HS-27A (cell line): ENCODE measurements around the gene MAPK1IP1L.
A peak's percentile ranks its signal among the peaks of the same experiment; 100 is the strongest.
"Not testable (repeated sequence)": the region's sequence is repeated elsewhere in the genome, so short reads cannot be mapped to it uniquely, and the experiment has no call there.

Experiments
- DNase-seq: peaks from one replicate; pipeline ENCODE4 v3.0.0-alpha.2; 2012; ENCODE audit warnings: low read depth, missing footprints

The MAPK1IP1L gene

GRCh38 chr14:55051423-55052268, at the start of gene MAPK1IP1L:
TSS of gene MAPK1IP1L (plus strand) at chr14:55051647. CDS start at chr14:55061684, 10,037 bp downstream.
- DNase-seq, result peak; percentile 89

DNA sequence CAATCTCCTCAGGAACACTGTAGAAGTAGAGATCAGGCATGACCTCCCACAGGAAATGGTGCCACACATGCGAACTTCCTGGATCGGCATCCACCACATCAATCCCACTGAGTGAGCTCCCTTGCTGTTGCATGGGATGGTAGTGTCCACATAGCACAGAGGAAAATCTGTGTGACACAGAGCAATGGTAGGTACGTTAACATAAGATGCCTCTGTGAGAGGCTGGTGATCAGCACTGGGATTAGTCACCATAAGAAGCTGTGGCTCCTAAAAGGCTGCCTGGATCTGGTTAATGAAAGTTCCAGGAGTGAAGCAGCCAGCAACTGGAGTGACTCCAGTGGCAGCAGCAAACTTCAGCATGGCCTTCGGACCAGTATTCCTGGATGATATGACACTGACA, 46.4 kb upstream of the MAPK1IP1L start:
- DNase-seq, result no peak

DNA sequence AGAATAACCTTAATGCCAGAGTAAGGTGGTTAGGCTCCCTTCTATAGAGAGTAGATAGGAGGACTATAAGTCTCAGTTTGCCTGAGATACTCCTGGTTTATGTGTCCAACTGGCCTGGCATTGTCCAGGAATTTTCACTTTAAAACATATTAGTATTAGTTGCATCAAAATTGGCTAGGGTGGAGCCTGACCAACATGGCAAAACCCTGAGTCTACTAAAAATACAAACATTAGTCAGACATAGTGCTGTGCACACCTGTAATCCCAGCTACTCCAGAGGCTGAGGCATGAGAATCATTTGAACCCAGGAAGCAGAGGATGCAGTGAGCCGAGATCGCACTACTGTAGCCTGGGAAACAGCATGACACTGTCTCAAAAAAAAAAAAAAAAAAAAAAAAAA, 36.4 kb upstream of the MAPK1IP1L start:
- DNase-seq, result no peak

DNA sequence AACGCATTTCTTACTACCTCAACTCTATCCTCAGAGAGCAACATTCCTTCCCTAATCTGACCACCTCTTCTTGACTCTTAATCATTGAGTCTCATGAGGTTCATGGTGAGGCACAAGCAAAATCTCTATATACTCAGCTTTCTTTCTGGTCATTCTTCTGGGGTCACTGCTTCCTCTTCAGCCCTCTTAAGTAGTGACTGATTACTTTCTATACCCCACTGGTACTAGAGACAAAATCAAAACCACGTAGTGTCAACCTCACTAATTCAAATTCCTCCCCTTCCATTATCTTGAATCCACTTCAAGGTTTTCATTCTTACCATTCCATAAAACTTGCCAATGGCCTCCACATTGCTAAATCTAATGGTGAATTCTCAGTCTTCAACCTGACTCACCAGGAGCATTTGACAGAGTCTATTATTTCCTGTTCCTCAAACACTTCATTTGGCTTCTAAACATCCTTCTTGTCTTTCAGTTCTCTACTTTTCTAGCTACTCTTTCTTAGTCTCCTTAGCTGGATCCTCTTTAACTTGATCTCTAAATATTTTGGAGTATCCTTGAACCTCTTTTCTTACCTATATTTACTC, 31.4 kb upstream of the MAPK1IP1L start:
- DNase-seq, result no peak

GRCh38 chr14:55024365-55024764, 27.1 kb upstream of the MAPK1IP1L start:
- not testable (repeated sequence) for DNase-seq

- DNase-seq, result no peak
Observed at GRCh38 chr14:55025948-55026347, 25.5 kb upstream of the MAPK1IP1L start.

- DNase-seq, result no peak
Observed at GRCh38 chr14:55026441-55026792, 25.0 kb upstream of the MAPK1IP1L start.

- peak; percentile 79 for DNase-seq
Observed at GRCh38 chr14:55026793-55027561, 24.5 kb upstream of the MAPK1IP1L start, which contains the start of the genes SOCS4 and WDHD1. TSS of gene SOCS4 (plus strand) at chr14:55027236. CDS start at chr14:55043042, 15,806 bp downstream. TSS of gene WDHD1 (minus strand) at chr14:55027099. CDS start at chr14:55026787, 312 bp downstream.

DNA sequence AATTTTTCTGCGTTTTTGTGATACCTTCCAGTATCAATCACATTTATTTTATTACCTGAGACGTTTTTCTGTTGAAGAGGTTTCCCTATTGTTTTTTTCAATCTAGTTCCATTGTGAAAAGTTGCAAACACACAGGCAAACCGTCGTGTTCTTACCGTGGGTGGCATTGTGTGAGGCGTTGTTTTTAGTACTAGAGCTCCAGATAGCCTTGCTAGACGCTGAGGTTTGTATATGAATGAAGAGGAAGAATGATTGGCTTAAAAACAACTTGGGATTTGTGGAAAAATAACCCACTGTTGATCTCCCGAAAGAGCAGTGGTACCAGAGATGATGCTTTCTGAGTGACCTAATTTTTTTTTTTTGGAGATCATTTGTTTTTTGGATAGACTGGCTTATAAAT, 23.4 kb upstream of the MAPK1IP1L start:
- no peak for DNase-seq

DNA sequence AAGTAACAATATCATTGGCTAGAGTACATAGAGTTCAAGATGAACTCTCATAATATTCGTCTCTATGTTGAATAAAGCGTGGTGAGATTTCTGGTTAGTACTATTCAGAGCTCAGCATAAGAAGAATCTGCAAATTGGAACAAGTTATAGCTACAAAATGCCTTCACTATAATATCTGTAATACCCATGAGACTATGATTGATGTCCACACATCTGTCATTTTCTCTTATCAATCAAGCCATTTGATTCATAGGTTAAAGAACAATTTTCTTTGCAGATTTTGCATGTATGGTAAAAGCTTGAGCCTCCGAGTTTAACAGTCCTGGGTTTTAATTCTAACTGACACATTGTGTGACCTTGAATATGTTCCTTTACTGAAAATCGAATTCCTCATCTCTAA, 23.0 kb upstream of the MAPK1IP1L start:
- no peak for DNase-seq

DNA sequence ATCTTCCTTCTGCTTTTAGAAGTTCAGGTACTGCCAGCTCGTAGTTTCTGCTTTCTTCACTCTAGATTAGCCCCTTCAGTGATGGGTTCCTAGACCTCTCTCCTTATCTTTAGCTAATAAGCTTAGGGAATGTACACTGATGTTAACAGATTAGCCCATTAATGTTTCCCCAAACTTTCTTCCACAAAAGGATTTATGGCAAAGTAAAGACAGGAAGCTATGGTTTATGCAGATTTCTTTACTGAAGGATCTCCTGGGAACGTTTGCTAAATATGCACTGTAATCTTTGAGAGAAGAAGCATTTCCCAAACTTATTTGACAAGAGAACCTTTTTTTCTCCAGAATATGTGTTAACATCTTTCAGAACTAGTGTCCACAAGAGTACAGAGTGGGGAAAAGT, 20.3 kb upstream of the MAPK1IP1L start:
- DNase-seq, result no peak

DNA sequence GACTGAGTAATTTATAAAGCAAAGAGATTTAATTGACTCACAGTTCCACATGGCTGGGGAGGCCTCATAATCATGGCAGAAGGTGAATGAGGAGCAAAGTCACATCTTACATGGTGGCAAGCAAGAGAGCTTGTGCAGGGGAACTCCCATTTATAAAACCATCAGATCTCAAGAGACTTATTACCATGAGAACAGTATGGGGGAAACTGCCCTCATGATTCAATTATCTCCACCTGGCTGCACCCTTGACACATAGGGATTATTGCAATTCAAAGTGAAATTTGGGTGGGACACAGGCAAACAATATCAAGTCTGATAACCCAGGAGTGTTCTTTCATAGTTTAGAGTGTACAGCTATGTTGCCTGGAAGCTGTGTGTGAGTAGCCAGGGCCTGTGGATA, 13.5 kb upstream of the MAPK1IP1L start:
- DNase-seq, result not testable (repeated sequence)

DNA sequence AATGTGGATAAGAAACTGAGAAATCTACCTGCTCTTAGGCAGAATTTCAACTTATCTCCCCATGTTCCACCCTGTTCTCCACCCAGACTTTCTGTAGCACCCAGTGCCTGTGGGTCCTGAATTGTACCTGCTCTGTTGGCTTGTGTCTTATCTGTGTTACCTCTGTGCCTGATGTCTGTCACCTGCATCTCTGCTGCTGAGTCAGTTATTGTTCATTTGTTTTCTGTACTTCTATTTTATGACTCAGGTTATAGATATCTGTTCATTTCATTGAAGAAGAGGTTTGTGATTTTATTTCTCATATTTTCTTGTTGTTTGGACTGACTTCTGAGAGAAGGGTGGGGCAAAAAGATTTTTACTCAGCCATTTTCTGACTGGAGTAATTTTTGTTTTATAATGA, 12.7 kb upstream of the MAPK1IP1L start:
- no peak for DNase-seq

- DNase-seq, result no peak
Observed at GRCh38 chr14:55043528-55043927, 7.9 kb upstream of the MAPK1IP1L start.

- no peak for DNase-seq
Observed at GRCh38 chr14:55045087-55045486, 6.4 kb upstream of the MAPK1IP1L start.

DNA sequence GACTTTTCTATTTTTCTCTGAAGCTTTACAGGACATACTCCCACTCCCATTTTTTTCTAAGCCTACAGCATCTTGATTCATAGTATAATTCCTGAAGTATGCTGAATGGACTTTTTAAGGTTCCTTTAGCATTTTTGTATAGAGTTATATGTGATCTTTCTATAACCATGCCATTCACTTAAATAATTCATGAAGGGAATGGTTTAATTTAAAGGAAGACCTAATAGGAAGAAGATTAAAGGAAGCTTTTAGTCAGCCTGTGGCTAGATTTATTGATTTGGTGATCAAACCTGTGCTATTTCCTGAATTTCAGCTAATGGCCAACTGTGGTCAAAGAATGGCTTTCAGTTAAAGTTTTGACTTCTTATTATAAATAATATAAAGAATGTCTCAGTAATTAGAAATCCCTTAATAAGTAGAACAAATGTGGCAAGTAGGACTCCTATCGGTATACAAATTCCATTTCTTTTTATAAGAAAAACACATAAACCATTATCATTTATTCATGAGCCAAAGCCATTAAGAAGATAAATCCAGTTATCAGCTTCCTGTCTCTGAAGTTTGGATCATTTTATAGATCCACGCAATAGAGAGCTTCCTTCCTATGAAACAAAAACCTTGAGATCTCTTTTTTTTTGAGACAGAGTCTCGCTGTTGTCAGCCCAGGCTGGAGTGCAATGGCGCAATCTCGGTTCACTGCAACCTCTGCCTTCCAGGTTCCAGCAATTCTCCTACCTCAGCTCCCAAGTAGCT, 4.0 kb upstream of the MAPK1IP1L start:
- no peak for DNase-seq

- DNase-seq, result no peak
Observed at GRCh38 chr14:55048900-55049436, 2.5 kb upstream of the MAPK1IP1L start.

DNA sequence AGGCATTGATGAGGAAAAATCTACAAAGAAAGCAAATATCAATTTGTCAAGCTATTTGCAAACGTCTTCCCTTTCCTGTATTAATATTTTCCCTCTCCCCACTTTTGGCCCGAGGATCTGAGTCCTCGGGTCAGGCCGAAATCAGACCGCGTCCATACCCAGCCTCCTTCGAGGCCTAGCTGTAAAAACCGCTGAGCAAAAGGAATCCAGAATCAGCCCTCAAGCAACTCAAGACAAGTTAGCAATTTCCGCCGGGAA, 353 bp upstream of the MAPK1IP1L start:
- no peak for DNase-seq

DNA sequence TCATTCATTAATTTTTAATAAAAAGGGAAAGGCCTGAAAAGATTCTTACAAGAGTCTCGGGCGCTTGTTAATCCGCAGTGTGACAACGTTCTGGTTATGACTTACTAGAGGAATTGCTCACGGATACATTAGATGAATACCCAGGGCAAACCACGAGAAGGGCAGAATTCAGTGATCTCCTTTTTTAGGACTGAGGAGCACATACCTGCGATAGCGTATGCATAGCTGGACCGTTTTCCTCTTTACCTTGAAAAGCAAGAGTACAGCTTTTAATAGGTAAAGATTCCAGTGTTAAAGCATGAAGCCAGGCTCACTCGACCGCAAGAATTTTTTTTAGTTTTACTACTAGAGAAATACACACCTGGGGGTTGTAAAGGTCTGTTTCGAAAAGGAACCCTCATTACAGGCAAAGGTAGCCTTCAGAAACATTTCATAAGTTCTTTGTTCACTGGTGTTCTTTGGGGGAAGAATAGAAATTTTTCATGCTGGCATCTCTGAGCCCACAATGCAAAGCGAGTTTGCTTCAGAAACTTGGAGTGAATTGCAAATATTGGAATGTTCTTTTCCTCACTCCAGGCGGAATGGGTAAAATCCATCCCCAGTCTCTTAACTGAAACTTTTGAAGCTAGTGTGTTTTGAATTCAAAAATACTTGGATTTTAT, 953 bp downstream of the MAPK1IP1L start:
- DNase-seq, result peak; percentile 24

DNA sequence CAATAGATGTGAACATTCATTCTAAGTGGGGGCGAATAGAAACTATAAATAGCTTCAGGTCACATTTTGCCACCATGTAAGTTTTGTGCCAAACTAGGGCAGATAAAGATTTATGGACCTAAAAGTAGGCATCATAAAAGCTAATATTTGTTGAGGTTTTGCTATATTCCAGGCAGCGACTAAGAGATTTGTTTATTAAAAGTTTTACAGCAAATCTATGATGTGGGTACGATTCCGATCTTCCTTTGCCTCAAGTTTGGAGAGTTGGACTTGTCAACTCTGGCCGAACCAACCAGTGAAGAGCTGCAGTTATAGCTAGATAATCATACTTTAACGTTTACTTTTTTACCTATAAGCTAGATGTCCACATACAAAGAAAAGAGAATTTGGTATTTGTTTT, 1.6 kb downstream of the MAPK1IP1L start:
- DNase-seq, result no peak

DNA sequence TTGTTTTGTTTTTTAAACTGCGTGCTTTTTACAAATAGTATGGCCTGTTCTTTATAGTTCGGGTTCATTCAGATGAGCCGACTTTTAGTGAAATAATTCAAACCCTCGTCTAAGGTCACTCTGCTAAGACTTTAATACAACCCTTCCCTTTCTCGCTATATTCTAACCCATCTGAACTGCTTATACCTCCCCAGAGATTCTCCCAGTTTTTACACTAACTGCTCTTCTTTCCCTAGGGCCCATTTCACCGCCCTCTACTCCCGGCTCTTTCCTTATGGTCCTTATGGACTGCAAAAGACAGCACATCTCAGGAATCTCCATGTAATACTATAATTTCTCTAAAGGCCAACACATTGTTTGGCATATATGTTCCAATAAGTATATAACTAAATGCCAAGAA, 2.1 kb downstream of the MAPK1IP1L start:
- DNase-seq, result no peak
